HG03097 (cell line): Measurements from ENCODE around the gene PRSS12.

Source experiments
- ATAC-seq: cut with Tn5 transposase; IDR thresholded peaks from one replicate; pipeline ENCODE4 v1.9.1; 2021; ENCODE audit not compliant: unreplicated experiment, low FRiP score

PRSS12 gene

GRCh38 chr4:118357601-118358000 is 4.8 kb upstream of the PRSS12 start:
- no peak for ATAC-seq

DNA sequence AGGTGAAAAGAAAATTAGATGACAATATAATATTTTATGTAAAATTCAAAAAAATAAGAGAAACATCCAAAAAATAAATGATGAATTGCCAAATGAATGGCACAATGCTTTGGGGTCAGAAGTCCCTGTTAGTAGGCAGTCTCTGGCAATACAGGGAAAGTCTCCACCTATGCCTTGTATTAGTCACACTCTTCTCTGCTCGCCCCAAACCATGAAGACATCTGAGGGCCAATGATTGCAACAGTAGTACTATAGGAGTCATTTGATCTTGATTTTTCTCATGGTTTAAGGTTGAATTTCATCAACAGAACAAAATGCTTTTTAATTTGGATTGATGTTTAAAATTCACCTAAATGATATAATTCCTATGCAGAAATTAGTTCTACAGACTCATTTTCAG is 3.9 kb upstream of the PRSS12 start:
- no peak for ATAC-seq

GRCh38 chr4:118356111-118356510 is 3.3 kb upstream of the PRSS12 start:
- ATAC-seq, result no peak

- ATAC-seq, result no peak
Measured at GRCh38 chr4:118354913-118355312, 2.1 kb upstream of the PRSS12 start.

- ATAC-seq, result no peak
Measured at GRCh38 chr4:118353534-118354030, 779 bp upstream of the PRSS12 start.

GRCh38 chr4:118351851-118352827 is 664 bp downstream of the PRSS12 start:
- ATAC-seq, result peak; percentile 17

DNA sequence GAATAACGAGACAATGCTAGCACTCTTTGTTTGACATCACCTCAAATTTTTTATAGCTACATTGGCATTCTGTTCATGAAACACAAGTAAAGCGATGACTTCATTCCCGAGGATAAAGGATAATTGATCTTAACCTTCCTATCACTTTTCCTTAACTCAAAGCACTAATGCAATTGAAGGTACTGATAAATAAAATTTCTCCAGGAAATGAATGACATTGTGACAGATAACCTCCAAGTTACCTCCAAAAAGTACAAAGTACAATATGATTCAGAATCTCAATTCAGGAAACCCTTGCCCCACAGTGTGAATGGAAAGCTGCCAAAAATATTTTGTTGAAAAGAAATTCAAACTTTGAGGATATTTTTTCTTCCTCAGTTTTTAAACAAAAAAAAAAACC is 1.8 kb downstream of the PRSS12 start:
- ATAC-seq, result no peak

GRCh38 chr4:118348886-118349285 is 3.9 kb downstream of the PRSS12 start:
- no peak for ATAC-seq

- ATAC-seq, result no peak
Measured at GRCh38 chr4:118346495-118346894, 6.3 kb downstream of the PRSS12 start.

DNA sequence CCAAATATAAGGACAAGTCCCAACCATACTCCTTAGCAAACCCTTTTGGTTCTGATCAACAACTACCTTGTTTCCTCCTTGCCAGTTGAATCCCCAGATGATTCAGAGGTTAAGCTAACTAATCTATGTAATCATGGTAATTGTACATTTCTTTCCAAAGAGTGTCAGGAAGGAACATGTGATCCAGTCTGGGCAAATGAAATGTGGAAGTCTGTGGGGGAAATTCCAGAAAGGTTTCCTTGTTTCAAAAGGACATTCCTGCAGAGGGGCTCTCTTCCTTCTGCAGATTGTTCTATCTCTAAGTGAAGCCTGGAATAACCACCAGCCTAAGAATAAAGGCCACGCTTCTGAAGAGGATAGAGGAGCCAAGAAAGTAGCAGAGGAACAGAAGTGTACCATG is 7.0 kb downstream of the PRSS12 start:
- ATAC-seq, result no peak

DNA sequence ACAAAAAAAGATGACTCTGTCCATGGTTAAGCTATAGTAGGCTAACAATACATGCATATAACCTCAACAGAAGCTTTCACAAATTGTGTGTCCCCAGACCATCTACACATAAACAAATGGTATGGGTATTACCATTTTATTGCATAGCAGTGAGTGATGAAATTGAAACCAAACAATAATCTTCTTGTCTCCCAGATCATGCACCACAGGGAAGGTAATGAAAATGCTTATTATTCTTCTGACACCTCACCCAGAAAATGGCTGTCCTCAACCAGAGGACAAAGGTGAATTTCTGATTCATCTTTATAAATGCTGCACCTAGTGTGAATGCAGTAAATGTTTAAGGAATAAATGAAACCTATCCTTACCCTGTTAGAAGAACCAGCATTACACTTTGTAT is 8.0 kb downstream of the PRSS12 start:
- no peak for ATAC-seq

- no peak for ATAC-seq
Measured at GRCh38 chr4:118343501-118343900, 9.3 kb downstream of the PRSS12 start.

- ATAC-seq, result no peak
Measured at GRCh38 chr4:118340109-118340508, 12.7 kb downstream of the PRSS12 start.

GRCh38 chr4:118338981-118339765 is 13.6 kb downstream of the PRSS12 start:
- no peak for ATAC-seq

DNA sequence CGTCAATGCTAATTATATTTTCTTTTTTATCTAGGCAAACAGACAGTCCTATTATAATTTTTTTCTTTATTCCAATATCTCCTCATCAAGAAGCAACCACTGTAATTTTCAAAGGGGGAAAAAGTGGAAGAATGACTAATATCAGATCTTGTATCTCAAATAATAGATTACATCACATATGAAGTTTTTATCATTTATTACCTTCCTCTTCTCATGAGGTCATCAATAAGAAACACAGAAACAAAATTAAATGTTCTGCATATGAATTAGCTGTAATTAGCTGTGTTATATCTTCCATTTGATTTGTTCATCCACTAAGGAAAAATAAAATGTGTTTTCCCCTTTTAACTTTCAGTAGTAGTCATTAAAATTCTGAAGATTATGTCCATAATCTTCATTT is 14.3 kb downstream of the PRSS12 start:
- no peak for ATAC-seq

GRCh38 chr4:118337954-118338353 is 14.8 kb downstream of the PRSS12 start:
- no peak for ATAC-seq

DNA sequence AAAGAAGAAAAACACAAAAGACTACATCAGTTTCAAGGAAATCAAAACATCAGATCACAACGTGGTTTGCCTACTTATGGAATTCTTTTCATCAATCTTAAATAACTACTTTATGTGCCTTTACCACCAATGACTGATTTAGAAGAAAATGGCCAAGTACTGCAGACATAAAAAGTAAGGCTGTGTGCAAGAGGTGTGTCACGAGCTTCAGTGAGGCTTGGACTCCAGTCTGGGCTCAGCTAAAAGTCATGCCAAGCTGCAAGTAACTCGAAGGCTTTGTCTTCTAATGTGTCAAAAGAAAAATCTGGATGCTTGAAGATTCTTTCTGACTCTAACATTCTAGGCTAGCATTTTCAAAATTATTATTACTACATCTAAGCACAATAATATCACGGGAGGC is 17.0 kb downstream of the PRSS12 start:
- ATAC-seq, result no peak

GRCh38 chr4:118335324-118335723 is 17.5 kb downstream of the PRSS12 start:
- ATAC-seq, result no peak

- no peak for ATAC-seq
Measured at GRCh38 chr4:118331352-118331751, 21.5 kb downstream of the PRSS12 start.

DNA sequence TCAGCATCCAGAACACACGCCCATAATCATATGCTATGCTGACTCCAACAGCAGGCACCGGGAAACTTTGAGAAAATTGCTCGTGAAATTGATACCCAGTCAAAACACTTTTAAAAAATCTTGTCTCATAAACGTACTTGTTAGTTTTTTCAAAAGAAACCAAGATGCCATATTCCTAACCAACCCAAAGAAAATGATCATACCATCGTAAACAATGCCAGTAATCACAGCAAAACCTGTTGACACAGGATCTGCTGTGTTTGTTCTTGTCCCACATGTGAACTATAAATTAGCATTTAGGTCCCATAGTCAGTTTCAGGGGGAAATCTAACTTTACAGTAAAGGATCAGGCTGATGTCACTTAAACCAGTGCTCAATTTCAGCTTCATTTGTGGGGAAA is 23.0 kb downstream of the PRSS12 start:
- no peak for ATAC-seq

GRCh38 chr4:118327554-118328241 is 25.1 kb downstream of the PRSS12 start:
- ATAC-seq, result no peak
